ENCODE measurements around the gene PER2. TPM values are rescaled to one million over a fixed set of nuclear protein-coding genes. Genes with fewer than 3 reads are reported as not detected.
A peak's percentile ranks its signal among the peaks of the same experiment; 100 is the strongest.

Gene PER2
- total and polyA plus RNA-seq, 2 of the 4 experiments (the other 2 are of a cell fraction): 1.7 to 3.2 TPM

DNA sequence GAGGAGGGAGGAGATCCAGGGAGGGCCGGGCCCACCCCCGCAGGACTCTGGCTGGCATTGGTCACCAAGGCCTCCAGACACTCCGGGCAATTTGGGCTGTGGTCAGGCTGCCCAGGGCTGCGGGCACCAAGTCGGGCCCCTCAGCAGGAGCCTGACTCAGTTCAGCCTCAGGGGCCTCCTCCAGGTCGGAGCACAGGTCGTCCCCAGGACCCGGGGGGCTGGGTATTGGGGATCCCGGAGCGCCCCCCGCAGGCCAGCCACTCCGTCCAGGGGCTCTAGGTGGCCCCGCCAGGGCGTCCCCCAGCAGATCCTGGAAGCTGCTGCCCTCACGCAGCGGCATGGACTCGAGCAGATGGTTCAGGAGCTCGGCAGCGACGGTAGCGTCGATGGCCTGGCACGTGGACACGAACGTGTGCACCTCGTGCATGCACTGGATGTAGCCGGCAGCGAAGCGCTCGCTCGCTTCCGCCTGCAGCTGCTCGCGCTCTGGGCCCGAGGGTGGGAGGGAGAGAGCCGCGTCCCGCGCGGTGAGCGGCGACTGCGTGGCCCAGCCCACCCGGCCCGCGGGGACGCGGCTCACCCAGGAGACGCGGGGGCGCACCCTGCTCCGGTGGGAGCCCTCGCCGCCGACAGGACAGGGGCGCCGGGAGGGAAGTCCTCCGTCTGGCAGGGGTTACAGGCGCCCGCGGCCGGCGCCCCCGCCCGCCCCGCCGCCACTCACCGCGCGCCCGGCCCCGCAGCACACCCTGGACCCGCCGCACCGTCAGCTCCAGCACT lies 49.5 kb downstream of the PER2 start:
- BruUV-seq (replicated peaks): no TSS peak
- Histone ChIP-seq H3K27me3 (ENCODE audit: control insufficient read depth, insufficient read depth, low read length) (peaks cover 17% of the 10 kb centered on the region), H2BK5ac (ENCODE audit: low read depth, low read length, poor library complexity, severe bottlenecking) (no peak overlapping the region), H3K9me3 (ENCODE audit: control insufficient read depth, insufficient read depth, low read length) (0 out of 2 replicates have a peak, but pooled peaks cover 2% of the 10 kb centered on the region), H4K8ac (ENCODE audit: low read depth in 2 of 2, low read length in 2 of 2) (no peak overlapping the region), H3K9me1 (ENCODE audit: insufficient read depth, low read length) (no peaks in the 10 kb centered on the region), H2BK20ac (ENCODE audit: low read depth, low read length) (no peak overlapping the region), H3K4me2 (ENCODE audit: low read depth, low read length) (peak overlapping the region; percentile 42; the same call in 1 of the 2 replicates), H3K9ac (ENCODE audit: low read depth, low read length) (no peak overlapping the region), H2BK120ac (ENCODE audit: low read depth, low read length) (no peak overlapping the region), H4K5ac (ENCODE audit: low read depth, low read length) (no peak overlapping the region), H3K4me1 (ENCODE audit: control insufficient read depth, insufficient read depth, low read length) (peaks cover 4% of the 10 kb centered on the region; the same call in 1 of the 2 replicates), H2AFZ (replicated peaks; ENCODE audit: low read length, poor library complexity) (peak overlapping the region; percentile 75), H4K20me1 (ENCODE audit: insufficient read depth, low read length) (no peaks in the 10 kb centered on the region), H3K14ac (replicated peaks; ENCODE audit: low read depth, low read length) (no peak overlapping the region), H3K18ac (ENCODE audit: low read depth, low read length) (no peak overlapping the region), H2BK15ac (ENCODE audit: low read depth, low read length) (no peak overlapping the region), H2AK9ac (replicated peaks; ENCODE audit: low read depth, low read length, poor library complexity) (peak overlapping the region; percentile 60), H3K23ac (ENCODE audit: low read depth, low read length) (peak overlapping the region; percentile 37; the same call in 1 of the 2 replicates), H3K4me3 (ENCODE audit: insufficient read depth, low read depth, low read length) (peak overlapping the region; percentile 60), H3K56ac (ENCODE audit: extremely low read depth, insufficient read depth, low read length) (no peak overlapping the region), H3K27ac (ENCODE audit: insufficient read depth, low read length) (no peak overlapping the region), H3K79me1 (ENCODE audit: low read depth in 1 of 2, low read length in 2 of 2) (peaks cover 0 to 2% of the 10 kb centered on the region in 2 experiments; a peak in 1 of 4 replicates), H2AK5ac (ENCODE audit: low read depth, low read length) (no peak overlapping the region), H3K36me3 (ENCODE audit: control insufficient read depth, insufficient read depth, low read length) (no peaks in the 10 kb centered on the region), H3K4ac (ENCODE audit: low read depth, low read length) (no peak overlapping the region), H4K91ac (ENCODE audit: insufficient read depth, low read depth, low read length) (no peak overlapping the region)
- TF ChIP-seq CEBPB (IDR thresholded peaks at IDR 0.05; ENCODE audit: low read depth, low read length) (no peak), MAFK (IDR thresholded peaks at IDR 0.05; ENCODE audit: low read depth, low read length) (no peak), RCOR1 (IDR thresholded peaks at IDR 0.05; ENCODE audit: insufficient replicate concordance, low read length) (no peak), MXI1 (IDR thresholded peaks at IDR 0.05; ENCODE audit: borderline replicate concordance, low read depth, low read length) (no peak), RAD21 (IDR thresholded peaks at IDR 0.05; ENCODE audit: low read length) (no peak), MAZ (IDR thresholded peaks at IDR 0.05; ENCODE audit: borderline replicate concordance, low read depth, low read length) (no peak), BHLHE40 (IDR thresholded peaks at IDR 0.05; ENCODE audit: low read depth, low read length) (no peak), POLR2A (IDR thresholded peaks at IDR 0.05; ENCODE audit: low read depth, low read length) (no peak), SMC3 (IDR thresholded peaks at IDR 0.05; ENCODE audit: low read depth, low read length) (no peak)
- TF ChIP-seq, protein P1, sequence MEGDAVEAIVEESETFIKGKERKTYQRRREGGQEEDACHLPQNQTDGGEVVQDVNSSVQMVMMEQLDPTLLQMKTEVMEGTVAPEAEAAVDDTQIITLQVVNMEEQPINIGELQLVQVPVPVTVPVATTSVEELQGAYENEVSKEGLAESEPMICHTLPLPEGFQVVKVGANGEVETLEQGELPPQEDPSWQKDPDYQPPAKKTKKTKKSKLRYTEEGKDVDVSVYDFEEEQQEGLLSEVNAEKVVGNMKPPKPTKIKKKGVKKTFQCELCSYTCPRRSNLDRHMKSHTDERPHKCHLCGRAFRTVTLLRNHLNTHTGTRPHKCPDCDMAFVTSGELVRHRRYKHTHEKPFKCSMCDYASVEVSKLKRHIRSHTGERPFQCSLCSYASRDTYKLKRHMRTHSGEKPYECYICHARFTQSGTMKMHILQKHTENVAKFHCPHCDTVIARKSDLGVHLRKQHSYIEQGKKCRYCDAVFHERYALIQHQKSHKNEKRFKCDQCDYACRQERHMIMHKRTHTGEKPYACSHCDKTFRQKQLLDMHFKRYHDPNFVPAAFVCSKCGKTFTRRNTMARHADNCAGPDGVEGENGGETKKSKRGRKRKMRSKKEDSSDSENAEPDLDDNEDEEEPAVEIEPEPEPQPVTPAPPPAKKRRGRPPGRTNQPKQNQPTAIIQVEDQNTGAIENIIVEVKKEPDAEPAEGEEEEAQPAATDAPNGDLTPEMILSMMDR (conservative IDR thresholded peaks at IDR 0.05; ENCODE audit: low read depth, low read length): no peak
- TF ChIP-seq, protein P2, sequence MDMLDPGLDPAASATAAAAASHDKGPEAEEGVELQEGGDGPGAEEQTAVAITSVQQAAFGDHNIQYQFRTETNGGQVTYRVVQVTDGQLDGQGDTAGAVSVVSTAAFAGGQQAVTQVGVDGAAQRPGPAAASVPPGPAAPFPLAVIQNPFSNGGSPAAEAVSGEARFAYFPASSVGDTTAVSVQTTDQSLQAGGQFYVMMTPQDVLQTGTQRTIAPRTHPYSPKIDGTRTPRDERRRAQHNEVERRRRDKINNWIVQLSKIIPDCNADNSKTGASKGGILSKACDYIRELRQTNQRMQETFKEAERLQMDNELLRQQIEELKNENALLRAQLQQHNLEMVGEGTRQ (IDR thresholded peaks at IDR 0.05; ENCODE audit: low read depth, low read length): no peak
- DNase-seq: no peak
- POLR2A ChIA-PET (ENCODE audit: unreplicated experiment): no interaction called here
- in situ Hi-C loops (cut with MboI; ENCODE audit: low sequenced_read_pairs) (no loop called here), dilution Hi-C loops (cut with HindIII; ENCODE audit: low sequenced_read_pairs, unreplicated experiment) (no loop called here), intact Hi-C loops (cut with micrococcal nuclease) (no loop called here)
- ATAC-seq (ENCODE audit: low read depth): no peak
- CTCF ChIA-PET: interaction anchor here (0.5 kb wide), 1 partner anchor 380 kb away, joined by 3 read pairs; no protein-coding TSS in a partner anchor
- WGBS, 2 experiments (ENCODE audit: extremely low coverage in 2 of 2, insufficient read length in 1 of 2): 29% methylated on average over 9 of the region's 75 CpGs; no CpG with 5 or more reads in 1 of the 2 experiments

All from IMR-90 (cell line).